Stimulated activated memory B cell treated with anti-CD40 and anti-IgM and Interleukin-4, amounts not matched to agents 10 μg/mL and 1 μg/mL and 100 μg/mL, for 72 hours (primary cell): ENCODE results near the gene ATP2A2.
"Not testable (repeated sequence)": the region's sequence is repeated elsewhere in the genome, so short reads cannot be mapped to it uniquely, and the experiment has no call there.

Source experiments
- ATAC-seq: fragments of 150-1000 bp; cut with Tn5 transposase; 2 replicates; pipeline ENCODE4 v1.10.0; 2021
- H3K27ac Mint-ChIP-seq: one replicate; pipeline ENCODE4 v1.8.0; 2022; ENCODE audit warnings: mild to moderate bottlenecking, mixed read lengths
- H3K27me3 Mint-ChIP-seq: one replicate; pipeline ENCODE4 v1.8.0; 2022; ENCODE audit warnings: mixed read lengths
- H3K36me3 Mint-ChIP-seq: one replicate; pipeline ENCODE4 v1.8.0; 2022; ENCODE audit warnings: mixed read lengths
- H3K4me1 Mint-ChIP-seq: one replicate; pipeline ENCODE4 v1.8.0; 2022; ENCODE audit warnings: mixed read lengths
- H3K4me3 Mint-ChIP-seq: one replicate; pipeline ENCODE4 v1.8.0; 2022; ENCODE audit warnings: mild to moderate bottlenecking, moderate library complexity, mixed read lengths
- H3K9me3 Mint-ChIP-seq: one replicate; pipeline ENCODE4 v1.8.0; 2022; ENCODE audit warnings: mixed read lengths

Gene ATP2A2

DNA sequence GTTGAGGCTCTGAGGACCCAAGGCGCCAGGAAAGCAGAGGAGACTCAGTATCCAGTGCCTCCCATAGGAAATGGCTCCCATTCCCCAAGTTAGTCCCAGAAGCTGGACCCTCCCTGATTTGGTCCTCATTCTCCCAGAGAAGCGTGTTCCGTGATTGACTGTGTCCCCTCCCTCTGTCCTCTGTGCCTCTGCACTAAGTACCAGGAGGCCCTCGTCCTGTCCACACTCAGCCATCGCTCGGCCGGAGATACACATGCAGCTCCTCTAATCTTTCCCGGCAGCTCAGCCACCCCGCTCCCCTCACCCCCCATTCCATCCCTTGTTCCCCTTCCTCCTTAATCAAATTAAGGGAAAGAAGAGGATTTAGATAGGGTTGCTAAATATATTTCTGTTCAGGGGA, 28.3 kb upstream of the ATP2A2 start:
- no peaks in the 10 kb centered on the region for H3K36me3 Mint-ChIP-seq
- H3K4me3 Mint-ChIP-seq, result no peak overlapping the region
- no peak for ATAC-seq
- H3K27me3 Mint-ChIP-seq, result peaks cover 6% of the 10 kb centered on the region
- H3K9me3 Mint-ChIP-seq, result no peaks in the 10 kb centered on the region
- H3K27ac Mint-ChIP-seq, result no peak overlapping the region
- H3K4me1 Mint-ChIP-seq, result no peaks in the 10 kb centered on the region

DNA sequence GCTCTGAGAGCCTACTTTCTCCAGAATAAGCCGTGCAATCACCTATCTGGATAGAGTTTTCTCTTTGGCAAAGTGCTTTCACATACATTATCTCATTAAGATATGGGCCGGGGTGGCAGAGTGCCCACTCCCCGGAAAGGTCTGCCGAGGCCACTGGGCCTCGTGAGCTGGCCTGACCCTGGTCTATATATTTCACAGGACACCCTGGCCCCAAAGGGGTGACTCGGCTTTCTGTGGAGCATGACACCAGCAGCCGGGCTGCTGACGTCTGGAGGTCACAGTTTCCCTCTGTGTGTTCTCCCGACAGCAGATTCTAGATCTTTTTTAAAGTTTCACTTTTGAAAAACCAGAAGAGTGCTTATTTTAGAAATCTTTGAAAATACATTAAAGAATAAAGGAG, 27.9 kb upstream of the ATP2A2 start:
- Mint-ChIP-seq H3K9me3 (no peaks in the 10 kb centered on the region), H3K36me3 (no peaks in the 10 kb centered on the region), H3K4me3 (no peak overlapping the region), H3K27ac (no peak overlapping the region), H3K27me3 (peaks cover 10% of the 10 kb centered on the region), H3K4me1 (no peaks in the 10 kb centered on the region)
- no peak for ATAC-seq

DNA sequence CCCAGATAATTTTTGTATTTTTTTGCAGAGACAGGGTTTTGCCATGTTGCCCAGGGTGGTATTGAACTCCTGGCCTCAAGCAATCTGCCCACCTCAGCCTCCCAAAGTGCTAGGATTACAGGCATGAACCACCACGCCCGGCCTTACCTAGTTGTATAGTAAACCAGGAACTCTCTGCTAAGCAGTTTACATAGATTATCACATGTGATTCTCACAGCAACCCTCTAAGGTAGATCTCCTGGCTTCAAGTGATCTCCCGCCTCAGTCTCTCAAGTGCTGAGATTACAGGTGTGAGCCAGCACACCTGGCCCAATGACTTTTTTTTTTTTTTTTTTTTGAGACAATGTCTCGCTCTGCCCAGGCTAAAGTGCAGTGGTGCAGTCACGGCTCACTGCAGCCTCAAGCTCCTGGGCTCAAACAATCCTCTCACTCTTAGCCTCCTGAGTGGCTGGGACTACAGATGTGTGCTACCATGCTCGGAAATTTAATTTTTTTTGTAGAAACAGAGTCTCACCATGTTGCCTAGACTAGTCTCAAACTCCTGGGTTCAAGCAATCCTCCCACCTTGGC, 26.0 kb upstream of the ATP2A2 start:
- no peak overlapping the region for H3K4me3 Mint-ChIP-seq
- no peak for ATAC-seq
- H3K36me3 Mint-ChIP-seq, result no peaks in the 10 kb centered on the region
- H3K4me1 Mint-ChIP-seq, result no peaks in the 10 kb centered on the region
- no peak overlapping the region for H3K27ac Mint-ChIP-seq
- no peaks in the 10 kb centered on the region for H3K9me3 Mint-ChIP-seq
- H3K27me3 Mint-ChIP-seq, result peaks cover 16% of the 10 kb centered on the region

DNA sequence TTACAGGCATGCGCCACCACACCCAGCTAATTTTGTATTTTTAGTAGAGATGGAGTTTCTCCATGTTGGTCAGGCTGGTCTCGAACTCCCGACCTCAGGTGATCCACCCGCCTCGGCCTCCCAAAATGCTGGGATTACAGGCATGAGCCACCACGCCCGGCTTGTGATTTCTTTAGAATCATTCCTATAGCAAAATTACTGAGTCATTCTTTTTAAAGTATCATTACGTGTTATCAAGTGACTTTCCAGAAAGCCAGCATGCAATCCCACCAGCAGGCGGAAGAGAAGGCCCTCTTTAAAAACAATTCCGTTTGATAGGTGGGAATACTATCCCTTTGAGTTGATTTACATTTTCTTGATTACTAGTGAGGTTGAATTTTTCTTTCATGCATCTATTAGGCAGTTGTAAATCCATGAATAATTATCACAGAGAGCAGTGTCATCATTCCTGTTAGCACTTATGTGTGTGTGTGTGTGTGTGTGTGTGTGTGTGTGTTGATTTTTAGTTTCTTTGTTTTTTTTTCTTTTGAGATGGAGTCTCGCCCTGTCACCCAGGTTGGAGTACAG, 25.1 kb upstream of the ATP2A2 start:
- H3K27ac Mint-ChIP-seq, H3K36me3 Mint-ChIP-seq, H3K4me1 Mint-ChIP-seq, H3K4me3 Mint-ChIP-seq, ATAC-seq, H3K9me3 Mint-ChIP-seq: not testable (repeated sequence)
- H3K27me3 Mint-ChIP-seq, result peaks cover 16% of the 10 kb centered on the region

DNA sequence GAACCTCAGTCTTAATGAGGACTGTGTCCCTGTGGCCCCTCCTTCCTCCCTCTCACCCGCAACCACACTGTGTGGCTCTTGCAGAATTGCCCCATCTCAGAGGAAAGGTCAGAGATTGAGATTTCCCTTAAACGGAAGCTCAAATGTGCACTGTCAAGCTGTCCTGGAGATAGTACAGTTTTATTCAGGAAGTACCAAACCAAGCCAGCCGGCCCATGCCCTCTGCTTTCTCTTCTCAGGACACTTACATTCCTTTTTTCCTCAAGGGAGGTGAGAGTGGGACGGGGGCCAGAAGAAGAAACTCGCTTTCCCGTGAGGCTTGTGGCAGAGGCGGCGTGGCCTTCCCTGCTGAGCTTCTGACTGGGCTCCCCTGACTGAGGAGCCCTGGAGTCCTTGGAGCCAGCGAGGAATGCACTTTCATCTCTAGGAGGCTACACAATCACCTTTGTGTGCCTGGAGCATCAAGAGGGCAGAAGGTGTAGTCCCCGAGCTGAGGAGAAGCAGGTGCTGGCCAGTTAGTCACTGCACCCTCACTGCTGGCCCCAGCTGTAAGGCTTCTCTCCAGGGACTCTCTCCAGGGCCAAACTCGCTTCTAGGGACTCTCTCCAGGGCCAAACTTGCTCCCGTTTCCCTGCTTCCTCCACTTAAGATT, 24.1 kb upstream of the ATP2A2 start:
- Mint-ChIP-seq H3K9me3 (no peaks in the 10 kb centered on the region), H3K36me3 (no peaks in the 10 kb centered on the region), H3K27ac (no peak overlapping the region), H3K27me3 (peaks cover 16% of the 10 kb centered on the region), H3K4me1 (no peaks in the 10 kb centered on the region), H3K4me3 (no peak overlapping the region)
- ATAC-seq, result no peak

DNA sequence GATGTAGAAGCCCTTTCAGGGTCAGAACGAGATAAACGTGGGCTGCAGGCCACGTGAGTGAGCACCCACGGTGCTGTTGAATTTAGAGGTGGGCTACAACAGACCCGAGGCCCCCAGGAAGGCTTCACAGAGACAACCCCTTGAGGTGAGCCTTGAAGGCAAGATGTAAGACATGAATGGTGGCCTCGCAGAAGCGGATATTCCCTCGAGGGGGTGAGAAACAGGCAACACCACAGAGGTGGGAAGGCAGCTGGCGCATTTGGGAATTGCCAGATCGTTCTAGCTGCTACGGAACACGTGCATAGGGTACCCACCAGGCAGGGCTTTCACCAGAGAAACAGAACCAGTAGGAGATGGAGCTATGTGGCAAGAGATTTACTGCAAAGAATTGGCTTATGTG, 22.6 kb upstream of the ATP2A2 start:
- no peak for ATAC-seq
- no peaks in the 10 kb centered on the region for H3K4me1 Mint-ChIP-seq
- no peaks in the 10 kb centered on the region for H3K36me3 Mint-ChIP-seq

DNA sequence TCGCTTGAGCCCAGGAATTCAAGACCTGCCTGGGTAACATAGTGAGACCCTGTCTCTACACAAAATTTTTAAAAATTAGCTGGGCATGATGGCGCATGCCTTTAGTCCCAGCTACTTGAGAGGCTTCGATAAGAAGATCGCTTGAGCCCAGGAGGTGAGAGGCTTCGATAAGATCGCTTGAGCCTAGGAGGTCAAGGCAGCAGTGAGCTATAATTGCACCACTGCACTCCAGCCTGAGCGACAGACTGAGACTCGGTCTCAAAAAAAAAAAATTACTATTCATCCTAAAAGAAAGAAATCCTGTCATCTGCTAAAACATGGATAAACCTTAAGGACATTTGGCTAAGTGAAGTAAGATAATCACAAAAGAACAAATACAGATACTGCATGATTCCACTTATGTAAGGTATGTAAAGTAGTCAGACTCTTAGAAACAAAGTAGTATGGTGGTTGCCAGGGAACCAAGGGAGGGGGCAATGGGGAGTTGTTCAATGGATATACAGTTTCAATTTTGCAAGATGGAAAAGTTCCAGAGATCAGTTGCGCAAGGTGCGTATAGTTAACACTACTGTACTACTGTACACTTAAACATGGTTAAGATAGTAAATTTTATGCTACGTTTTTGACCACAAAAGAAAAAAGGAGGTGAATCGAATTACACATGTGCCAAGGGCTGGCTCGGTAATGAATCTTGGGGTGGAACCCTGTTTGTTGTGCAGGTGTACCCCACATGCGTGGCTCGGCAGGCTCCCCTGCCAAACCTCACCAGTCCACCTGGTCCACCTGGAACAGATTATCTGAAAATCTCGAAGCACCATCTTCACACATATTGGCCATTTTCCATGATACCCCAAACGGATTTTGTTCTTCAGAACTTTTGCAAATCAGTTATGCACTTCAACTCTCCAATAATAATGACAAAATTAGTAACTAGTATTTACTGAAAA, 18.3 kb upstream of the ATP2A2 start:
- no peak for ATAC-seq
- H3K36me3 Mint-ChIP-seq, result no peaks in the 10 kb centered on the region
- H3K9me3 Mint-ChIP-seq, result no peaks in the 10 kb centered on the region
- H3K4me1 Mint-ChIP-seq, result no peaks in the 10 kb centered on the region
- no peak overlapping the region for H3K27ac Mint-ChIP-seq
- no peak overlapping the region for H3K4me3 Mint-ChIP-seq
- peaks cover 12% of the 10 kb centered on the region for H3K27me3 Mint-ChIP-seq

More for the DNA sequence above, 22.6 kb upstream of the ATP2A2 start:
- H3K9me3 Mint-ChIP-seq, result no peaks in the 10 kb centered on the region
- H3K27me3 Mint-ChIP-seq, result peaks cover 16% of the 10 kb centered on the region
- H3K4me3 Mint-ChIP-seq, result no peak overlapping the region
- no peak overlapping the region for H3K27ac Mint-ChIP-seq

DNA sequence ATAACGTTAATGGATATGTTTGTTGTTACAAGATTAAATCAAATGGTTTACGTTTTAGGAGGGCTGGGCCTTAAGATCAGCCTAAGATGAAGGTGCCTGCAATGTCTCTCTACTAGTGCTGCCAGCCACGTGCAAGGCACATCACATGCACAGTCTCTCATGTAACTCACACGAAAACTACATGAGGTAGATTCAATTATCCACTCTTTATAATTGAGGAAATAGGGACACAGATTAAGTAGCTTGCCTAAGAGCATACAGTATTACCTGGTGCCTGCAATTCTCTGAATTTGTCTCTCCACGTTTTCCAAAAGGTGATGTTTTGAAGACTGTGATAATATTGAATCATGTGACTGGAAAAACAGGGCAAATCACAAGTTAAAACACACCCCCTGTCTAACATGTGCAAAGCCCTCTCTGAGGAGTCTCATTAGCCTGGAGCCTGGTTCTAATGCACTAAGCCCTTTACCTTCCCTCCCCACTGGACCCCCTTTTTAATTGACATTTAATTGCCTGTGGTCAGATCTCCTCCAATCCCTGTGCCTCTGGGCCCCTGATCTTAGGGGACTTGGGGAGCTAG, 14.6 kb upstream of the ATP2A2 start:
- Mint-ChIP-seq H3K4me1 (no peaks in the 10 kb centered on the region), H3K9me3 (no peaks in the 10 kb centered on the region), H3K27me3 (peaks cover 25% of the 10 kb centered on the region), H3K27ac (no peak overlapping the region), H3K4me3 (no peak overlapping the region), H3K36me3 (no peaks in the 10 kb centered on the region)
- ATAC-seq, result no peak

DNA sequence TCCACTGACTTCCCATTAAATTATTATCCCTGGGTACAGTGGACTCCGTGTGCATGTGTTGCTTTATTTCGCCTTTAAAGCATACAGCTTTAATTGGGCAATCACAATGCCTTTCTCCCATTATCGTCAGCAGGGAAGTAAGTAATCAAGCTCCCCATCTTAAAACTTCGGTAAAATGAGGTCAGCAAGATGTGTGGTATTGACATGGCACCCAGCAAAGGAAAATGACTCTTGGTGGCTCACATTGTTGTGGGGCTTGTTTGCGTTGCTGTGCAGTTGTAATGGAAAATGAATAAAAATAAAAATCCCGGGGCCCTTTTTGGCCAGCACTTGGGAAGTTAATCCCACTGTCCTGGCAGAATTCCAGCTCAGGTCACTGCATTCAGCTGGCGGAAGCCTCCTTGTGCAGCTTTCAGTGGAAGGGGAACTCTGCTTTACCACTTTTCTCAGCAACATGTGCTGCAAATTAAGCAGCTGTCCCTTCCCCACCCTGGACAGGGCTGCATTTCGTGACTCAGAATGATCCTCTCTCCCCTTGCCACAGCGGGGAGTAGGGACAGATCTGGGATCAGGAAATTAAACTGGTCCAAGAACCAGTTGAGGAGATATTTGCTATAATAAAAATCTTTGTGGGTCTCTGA, 13.9 kb upstream of the ATP2A2 start:
- ATAC-seq, result no peak
- H3K36me3 Mint-ChIP-seq, result no peaks in the 10 kb centered on the region
- H3K27ac Mint-ChIP-seq, result no peak overlapping the region
- no peaks in the 10 kb centered on the region for H3K4me1 Mint-ChIP-seq
- no peaks in the 10 kb centered on the region for H3K9me3 Mint-ChIP-seq
- H3K4me3 Mint-ChIP-seq, result no peak overlapping the region
- H3K27me3 Mint-ChIP-seq, result peaks cover 29% of the 10 kb centered on the region

DNA sequence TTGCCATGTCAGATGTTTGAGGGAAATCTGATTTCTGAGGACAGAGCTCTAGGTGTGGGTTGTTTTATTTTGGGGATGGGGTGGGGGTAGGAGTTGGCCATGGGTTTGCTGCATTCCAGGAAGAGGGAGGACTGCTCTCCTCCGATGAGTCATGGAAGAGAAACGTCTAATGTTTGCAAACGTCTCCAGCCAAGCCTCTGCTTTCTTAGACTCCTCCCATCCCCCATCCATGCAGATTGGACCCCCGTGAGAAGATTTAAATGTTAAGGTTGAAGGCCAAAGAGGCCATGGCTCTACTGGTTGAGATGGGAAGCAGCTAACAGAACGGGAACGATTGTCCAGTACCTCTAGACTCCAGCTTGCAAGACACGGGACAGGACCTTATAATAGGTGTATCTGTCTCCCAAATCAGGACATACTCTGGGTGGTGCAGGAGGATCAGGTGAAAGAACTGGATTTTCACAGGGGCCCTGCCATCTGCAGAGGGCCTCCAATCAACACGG, 11.4 kb upstream of the ATP2A2 start:
- H3K36me3 Mint-ChIP-seq, result no peaks in the 10 kb centered on the region
- H3K27ac Mint-ChIP-seq, result no peak overlapping the region
- no peak overlapping the region for H3K4me3 Mint-ChIP-seq
- H3K9me3 Mint-ChIP-seq, result no peaks in the 10 kb centered on the region
- no peak for ATAC-seq
- H3K4me1 Mint-ChIP-seq, result no peaks in the 10 kb centered on the region
- peaks cover 44% of the 10 kb centered on the region for H3K27me3 Mint-ChIP-seq

DNA sequence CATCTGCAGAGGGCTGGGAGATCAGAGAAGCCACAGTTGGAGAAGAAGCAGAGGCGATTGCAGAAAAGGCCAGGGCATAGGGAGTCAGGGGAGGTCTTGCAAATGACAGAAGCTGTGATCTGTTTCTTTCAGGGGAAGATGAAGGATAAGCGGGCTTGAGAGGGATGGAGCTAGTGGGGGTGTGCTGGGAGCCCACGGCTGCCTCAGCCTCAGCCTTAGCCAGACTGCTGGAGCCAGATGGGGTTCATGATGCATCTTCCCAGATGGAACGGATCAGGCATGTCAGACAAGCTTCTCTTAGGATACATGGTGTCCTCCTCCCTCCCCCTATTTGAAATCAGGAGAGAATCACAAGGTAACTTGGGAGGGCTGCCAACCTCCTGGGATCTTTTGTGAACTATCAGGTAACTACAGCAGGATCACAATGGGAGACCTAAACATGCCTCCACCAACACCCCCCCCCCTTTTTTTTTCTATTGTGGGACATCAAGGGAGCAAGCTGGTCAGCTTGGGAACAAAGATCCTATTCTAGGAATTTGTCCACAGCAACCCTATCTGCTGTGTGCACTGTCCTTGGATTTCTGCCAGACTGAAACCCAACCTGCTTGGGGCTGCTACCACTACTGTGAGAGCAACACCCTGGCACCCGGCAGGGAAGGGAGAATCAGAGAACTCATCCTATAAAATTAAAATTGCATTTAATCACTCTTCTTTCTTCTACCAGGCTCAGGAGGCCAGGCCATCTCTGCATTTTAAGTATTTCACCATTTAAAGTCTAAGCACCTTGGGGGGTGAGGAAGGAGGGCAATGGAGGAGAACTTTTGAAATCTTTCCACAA, 10.7 kb upstream of the ATP2A2 start:
- Mint-ChIP-seq H3K4me1 (no peaks in the 10 kb centered on the region), H3K27me3 (peaks cover 44% of the 10 kb centered on the region), H3K4me3 (no peak overlapping the region), H3K27ac (no peak overlapping the region), H3K9me3 (no peaks in the 10 kb centered on the region), H3K36me3 (no peaks in the 10 kb centered on the region)
- ATAC-seq, result no peak

DNA sequence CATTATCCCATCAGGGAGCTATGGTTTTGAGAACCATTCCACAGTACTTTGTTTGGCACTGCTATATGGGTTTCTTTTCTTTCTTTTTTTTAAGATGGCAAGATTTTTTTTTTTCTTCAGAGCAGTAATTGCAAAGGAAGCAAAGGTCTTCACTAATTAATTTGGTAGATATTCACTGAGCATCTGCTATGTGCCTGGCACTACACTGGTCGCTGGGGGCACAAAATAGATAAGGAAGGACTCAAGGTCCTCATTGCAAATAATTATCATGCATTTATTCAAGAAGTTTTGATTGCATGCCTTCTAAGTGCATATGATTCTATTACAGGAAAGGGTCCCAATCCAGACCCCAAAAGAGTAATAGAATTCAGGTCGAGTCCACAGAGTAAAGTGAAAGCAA, 10.0 kb upstream of the ATP2A2 start:
- Mint-ChIP-seq H3K27me3 (peaks cover 44% of the 10 kb centered on the region), H3K36me3 (no peaks in the 10 kb centered on the region), H3K27ac (no peak overlapping the region), H3K4me1 (no peaks in the 10 kb centered on the region), H3K4me3 (no peak overlapping the region), H3K9me3 (no peaks in the 10 kb centered on the region)
- ATAC-seq, result no peak

DNA sequence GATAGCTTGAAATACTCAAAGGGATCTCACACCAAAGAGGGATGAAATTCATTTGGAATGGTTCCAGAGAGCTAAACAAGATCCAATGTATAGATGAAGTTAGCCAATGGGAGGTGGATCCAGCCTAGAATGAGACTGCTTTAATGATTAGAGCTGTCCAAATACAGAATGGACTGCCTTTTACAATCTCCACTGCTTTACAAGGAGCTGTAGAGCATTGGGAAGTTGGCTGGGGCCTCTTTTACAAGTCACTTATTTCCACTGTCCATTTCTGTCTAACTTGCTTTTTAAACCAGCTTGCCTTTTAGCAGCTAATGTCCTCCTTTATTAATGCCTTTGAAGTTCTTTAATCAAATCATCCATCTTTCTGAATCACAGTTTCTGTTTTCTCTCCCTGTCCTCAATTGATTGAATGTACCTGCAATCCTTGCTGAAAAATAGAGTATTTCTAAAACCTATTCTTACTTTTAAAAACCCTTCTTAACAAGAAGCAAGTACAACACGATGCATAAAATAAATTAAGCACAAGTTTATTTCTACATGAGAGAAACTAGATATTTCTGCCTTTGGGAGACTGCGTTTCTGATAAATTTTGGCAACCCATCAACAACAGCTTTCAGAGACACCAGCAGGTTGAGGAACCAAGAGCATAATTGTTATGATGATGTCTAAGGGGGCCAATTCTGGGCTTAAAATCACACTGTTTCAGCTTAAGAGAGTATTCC, 3.4 kb upstream of the ATP2A2 start:
- Mint-ChIP-seq H3K27me3 (peaks cover 9% of the 10 kb centered on the region), H3K9me3 (no peaks in the 10 kb centered on the region), H3K27ac (no peak overlapping the region), H3K4me3 (no peak overlapping the region), H3K4me1 (peaks cover 11% of the 10 kb centered on the region), H3K36me3 (no peaks in the 10 kb centered on the region)
- ATAC-seq, result no peak

DNA sequence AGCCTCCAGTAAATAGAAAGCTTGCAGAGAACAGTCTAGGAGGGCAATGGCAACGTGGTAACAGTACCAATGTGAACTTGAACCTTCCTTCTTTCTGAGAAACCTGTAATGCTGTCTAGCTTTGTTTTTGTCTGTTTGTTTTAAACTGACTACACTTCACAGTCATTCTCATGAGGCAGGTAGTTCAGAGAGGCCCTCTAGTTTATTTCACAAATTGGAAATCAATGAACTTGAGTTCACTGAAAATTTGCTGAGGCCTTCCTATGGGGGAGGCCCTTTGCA, 2.9 kb upstream of the ATP2A2 start:
- Mint-ChIP-seq H3K36me3 (no peaks in the 10 kb centered on the region), H3K27ac (no peak overlapping the region), H3K4me3 (no peak overlapping the region), H3K9me3 (no peaks in the 10 kb centered on the region), H3K27me3 (peaks cover 4% of the 10 kb centered on the region), H3K4me1 (peaks cover 16% of the 10 kb centered on the region)
- ATAC-seq, result no peak
